Inflammatory macrophage (primary cell): ENCODE data around the gene CAMTA1.
"Not testable (repeated sequence)": the region's sequence is repeated elsewhere in the genome, so short reads cannot be mapped to it uniquely, and the experiment has no call there.

Source experiments
- DNase-seq, 2 donors: peaks; one replicate each; pipeline ENCODE4 v3.0.0-alpha.2; 2020 to 2022

The CAMTA1 gene

GRCh38 chr1:7677815-7678214 lies 892.6 kb downstream of the CAMTA1 start:
- DNase-seq: no peak

DNA sequence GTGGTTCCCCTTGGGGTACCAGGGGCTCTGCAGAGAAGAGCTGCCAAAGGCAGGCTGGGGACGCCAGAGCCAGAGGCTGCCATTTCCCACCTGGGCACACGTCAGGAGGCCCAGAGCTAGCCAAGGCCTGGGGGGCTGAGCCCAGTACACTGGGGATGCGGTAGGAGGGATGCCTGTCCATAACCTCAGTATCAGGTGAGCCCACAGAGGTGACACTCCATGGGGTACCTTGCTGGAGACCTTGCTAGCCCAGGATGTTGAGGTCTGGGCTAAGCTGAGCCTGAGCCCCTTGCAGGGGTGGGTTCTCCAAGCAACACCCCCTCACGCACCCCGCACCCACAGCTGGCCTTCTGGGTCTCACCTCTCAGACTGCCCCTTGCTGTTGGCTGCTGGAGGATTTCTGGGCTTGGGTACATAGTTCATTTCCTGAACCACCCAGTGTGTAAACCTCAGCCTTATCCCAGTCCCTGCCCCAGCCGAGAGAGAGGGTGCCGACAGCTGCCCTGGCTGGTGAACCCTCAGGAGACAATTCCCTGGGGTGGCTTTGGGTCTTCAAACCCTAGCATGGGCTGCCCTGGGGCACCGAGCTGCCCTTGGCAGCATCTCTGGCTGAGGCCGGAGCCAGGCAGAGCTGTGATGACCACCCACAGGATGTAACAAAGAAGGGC lies 893.4 kb downstream of the CAMTA1 start:
- DNase-seq: no peak

DNA sequence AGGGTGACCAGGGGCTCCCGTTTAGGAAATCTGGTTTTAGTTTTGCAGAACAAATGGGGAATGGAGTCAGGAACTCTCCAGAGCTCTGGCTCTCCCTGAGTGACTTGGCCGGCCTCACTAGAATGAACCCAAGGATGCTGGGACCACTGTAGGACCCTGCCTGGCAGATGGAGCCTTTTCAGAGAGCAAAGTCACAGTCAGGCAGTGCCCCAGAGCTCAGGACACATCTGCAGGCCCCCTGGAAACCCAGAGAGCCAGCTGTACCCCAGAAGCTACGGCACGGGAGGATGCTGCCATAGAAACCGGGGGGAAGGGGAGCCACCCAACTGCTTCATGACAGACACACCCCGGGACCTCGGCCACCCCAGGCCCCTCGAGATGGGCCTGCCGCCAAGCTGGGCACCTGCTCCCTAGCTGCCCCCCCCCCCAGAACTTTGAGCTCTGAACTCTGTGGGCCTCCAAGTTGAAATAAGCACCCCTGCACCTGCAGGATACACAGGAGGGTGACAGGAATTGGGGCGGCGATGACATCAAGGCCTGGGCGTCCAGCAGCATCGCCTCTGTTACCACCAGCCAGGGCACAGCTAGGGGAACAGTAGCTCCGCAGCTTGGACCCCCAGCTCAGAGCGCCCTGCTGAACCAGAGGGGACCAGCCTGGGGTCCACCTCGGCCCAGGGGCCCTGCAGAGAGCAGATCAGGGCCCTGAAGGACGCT lies 894.1 kb downstream of the CAMTA1 start:
- no peak for DNase-seq

GRCh38 chr1:7679873-7680206 lies 894.6 kb downstream of the CAMTA1 start:
- no peak for DNase-seq

DNA sequence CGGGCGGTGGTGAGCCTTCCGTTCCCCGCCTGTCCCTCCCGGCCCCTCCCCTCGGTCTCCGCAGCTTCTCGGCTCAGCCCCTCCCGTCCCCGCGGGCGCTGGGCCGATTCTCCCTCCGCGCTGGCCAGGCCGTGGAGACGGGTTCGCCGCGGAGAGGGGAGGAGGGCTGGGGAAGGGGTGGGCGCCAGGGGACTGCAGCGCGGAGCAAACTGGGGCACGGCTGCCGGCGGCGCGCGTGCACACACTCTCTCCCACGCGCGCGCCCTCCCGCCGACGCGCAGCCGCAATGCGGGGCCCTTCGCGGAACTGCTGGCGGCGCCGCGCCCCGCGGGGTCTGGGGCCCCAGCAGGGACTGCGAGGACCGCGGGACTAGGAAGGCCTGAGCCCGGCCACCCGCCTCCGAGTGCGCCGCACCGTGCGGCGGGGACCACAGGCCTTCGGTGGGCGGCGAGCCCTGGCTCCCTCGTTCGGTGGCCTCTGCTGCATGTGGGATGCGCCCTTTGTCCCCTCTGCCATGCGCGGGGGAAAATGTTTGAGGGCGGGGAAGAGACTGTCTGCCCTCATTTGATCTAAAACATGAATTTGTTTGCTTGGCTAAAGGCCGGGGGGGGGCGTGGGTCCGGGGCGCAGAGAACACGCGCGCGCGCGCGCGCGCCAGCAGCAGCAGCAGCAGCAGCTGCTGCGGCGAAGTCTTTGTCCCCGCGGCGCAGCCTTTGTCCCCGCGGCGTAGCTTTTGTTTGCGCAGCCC lies 895.1 kb downstream of the CAMTA1 start:
- peak; percentile 47 to 56 for DNase-seq

DNA sequence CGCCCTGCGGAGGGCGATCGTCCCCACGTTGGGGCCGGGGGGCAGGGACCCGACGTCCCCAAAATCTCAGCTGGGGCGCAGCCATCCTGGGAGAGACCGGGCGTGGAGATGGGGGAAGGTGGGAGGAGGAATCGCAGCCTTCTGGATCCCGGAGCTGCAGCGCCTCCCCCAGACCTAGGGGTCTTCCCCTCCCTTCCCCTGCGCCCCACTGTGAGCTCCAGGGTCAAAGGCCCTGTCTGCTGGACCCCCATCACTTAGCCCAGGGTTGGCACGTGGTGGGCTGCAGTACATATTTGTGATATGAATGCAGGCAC lies 895.7 kb downstream of the CAMTA1 start:
- no peak for DNase-seq

GRCh38 chr1:7681401-7681800 lies 896.1 kb downstream of the CAMTA1 start:
- DNase-seq: no peak

- DNase-seq: no peak
These were observed 898.3 kb downstream of the CAMTA1 start for GRCh38 chr1:7683521-7683920.

GRCh38 chr1:7684132-7684531 lies 898.9 kb downstream of the CAMTA1 start:
- no peak for DNase-seq

- DNase-seq: no peak
These were observed 899.8 kb downstream of the CAMTA1 start for GRCh38 chr1:7684861-7685635.

DNA sequence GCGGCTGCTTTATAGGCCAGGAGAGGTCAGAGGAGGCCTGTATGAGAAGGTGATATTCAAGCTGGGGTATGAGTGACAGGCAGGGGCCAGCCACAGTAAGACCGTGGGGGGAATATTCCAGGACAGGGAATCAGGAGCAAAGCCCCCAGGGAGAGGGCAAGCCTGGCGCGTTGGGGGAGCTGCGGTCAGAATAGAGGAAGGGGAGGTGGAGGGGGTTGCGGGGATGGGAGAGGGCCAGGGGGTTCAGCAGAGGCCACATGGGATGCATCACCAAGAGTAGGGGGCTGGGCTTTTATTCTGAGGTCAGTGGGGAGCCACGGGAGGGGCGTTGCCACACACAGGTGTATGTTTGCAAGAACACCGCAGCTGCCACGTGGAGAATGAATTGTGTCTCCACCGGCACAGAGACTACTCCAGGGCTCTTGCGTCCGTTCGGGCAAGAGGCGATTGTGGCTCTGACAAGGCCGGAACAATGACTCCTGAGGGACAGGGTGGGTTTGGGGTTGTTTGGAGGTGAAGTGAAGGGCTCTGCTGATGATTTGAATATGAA lies 901.1 kb downstream of the CAMTA1 start:
- DNase-seq: no peak

GRCh38 chr1:7687411-7687810 lies 902.2 kb downstream of the CAMTA1 start:
- no peak for DNase-seq

DNA sequence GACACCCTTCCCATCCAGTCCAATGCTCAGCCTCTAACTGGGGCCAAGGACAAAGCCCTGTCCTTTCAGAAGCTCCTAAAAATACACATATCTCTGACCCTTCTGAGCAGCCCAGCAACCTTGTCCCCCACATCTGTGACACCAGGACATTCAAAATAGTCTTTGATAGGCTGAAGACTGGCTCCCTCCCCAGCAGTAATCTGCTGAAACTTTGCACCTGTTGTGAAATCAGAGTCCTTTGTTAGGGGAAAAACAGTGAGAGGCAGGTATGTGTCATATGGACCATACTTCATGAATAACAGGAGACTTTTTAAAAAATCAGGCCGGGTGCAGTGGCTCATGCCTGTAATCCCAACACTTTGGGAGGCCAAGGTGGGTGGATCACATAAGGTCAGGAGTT lies 903.4 kb downstream of the CAMTA1 start:
- no peak for DNase-seq

DNA sequence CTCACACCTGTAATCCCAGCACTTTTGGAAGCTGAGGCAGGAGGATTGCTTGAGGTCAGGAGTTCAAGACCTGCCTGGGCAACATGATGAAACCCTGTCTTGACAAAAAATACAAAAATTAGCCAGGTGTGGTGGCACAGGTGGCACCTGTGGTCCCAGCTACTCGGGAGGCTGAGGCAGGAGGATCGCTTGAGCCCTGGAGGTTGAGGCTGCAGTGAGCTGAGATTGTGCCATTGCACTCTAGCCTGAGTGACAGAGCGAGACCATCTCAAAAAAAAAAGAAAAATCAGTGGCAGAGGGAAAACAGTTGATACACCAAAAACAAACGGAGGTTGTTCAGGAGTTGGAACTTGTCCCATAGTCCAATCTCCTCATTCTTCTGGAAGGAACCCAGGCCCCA lies 904.1 kb downstream of the CAMTA1 start:
- not testable (repeated sequence) for DNase-seq

- DNase-seq: no peak
These were observed 904.8 kb downstream of the CAMTA1 start for GRCh38 chr1:7690076-7690475.

DNA sequence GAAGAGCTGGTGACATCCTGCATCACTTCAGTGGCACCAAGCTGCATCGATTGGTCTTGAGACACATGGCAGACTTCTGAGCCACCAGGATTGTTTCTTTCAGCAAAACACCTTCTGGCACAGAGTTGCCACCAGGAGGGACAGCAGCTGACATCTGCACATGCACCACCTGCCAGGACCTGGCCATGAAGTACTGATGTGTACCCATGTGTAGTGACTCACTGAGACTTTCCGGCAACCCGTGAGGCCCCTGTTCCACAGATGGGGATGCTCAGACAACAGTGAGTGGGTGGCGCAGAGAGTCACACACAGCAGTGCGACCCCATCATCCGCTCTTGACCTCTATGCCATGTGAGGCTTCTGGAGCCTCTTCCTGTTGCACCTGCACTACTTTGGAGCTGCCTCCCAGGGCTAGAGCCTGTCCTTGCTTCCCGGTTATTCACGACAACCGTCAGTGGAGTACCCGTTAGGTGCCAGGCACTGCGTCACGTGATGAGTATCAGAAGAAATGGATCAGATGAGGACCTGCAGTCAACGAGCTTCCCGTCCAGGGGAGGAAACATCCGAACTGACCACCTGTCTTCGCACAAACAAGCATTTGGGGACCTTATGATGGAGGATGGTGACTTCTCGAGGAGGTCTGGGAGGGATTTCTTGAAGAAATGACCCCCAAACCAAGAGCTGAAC lies 905.4 kb downstream of the CAMTA1 start:
- no peak for DNase-seq

- DNase-seq: no peak
These were observed 906.3 kb downstream of the CAMTA1 start for GRCh38 chr1:7691576-7691975.

- DNase-seq: no peak
These were observed 906.8 kb downstream of the CAMTA1 start for GRCh38 chr1:7692005-7692404.

DNA sequence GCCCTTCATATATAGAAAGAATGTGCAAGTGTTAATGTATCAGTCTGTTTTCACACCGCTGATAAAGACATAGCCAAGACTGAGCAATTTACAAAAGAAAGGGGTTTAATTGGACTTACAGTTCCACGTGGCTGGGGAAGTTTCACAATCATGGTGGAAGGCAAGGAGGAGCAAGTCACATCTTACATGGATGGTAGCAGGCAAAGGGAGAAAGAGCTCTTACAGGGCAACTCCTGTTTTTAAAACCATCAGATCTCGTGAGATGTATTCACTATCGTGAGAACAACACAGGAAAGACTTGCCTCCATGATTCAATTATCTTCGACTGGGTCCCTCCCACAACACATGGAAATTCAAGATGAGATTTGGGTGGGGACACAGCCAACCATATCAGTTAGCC lies 907.8 kb downstream of the CAMTA1 start:
- not testable (repeated sequence) for DNase-seq

GRCh38 chr1:7693662-7694061 lies 908.4 kb downstream of the CAMTA1 start:
- no peak for DNase-seq

- no peak for DNase-seq
These were observed 909.6 kb downstream of the CAMTA1 start for GRCh38 chr1:7694600-7695496.
